Mesenchymal stem cell (in vitro differentiated cells and primary cell): ENCODE measurements around the gene ADCYAP1R1.

Experiments used
- DNase-seq: peaks from one replicate; pipeline ENCODE4 v3.0.0-alpha.2; 2013
- H2AFZ ChIP-seq: one replicate; pipeline ENCODE4 v1.6.1; 2013; ENCODE audit warnings: low read depth, mild to moderate bottlenecking, control low read depth, inconsistent platforms, low read length, moderate library complexity
- H2AK5ac ChIP-seq: 2 replicates; pipeline ENCODE4 v1.6.1; 2013; ENCODE audit warnings: low read length, moderate library complexity, mild to moderate bottlenecking, inconsistent platforms; ENCODE audit not compliant: severe bottlenecking
- H2BK120ac ChIP-seq: one replicate; pipeline ENCODE4 v1.6.1; 2013; ENCODE audit warnings: low read depth, mild to moderate bottlenecking, inconsistent platforms, low read length, moderate library complexity
- H2BK12ac ChIP-seq, 2 experiments: one replicate each; pipeline ENCODE4 v1.6.1; 2013; ENCODE audit warnings: inconsistent platforms in 2 of 2, low read length in 2 of 2, mild to moderate bottlenecking in 2 of 2, moderate library complexity in 2 of 2, control low read depth in 1 of 2
- H2BK15ac ChIP-seq: one replicate; pipeline ENCODE4 v1.6.1; 2013; ENCODE audit warnings: mild to moderate bottlenecking, low read depth, inconsistent platforms; ENCODE audit not compliant: poor library complexity, severe bottlenecking
- H2BK5ac ChIP-seq: 2 replicates; pipeline ENCODE4 v1.6.1; 2013; ENCODE audit warnings: low read depth, mild to moderate bottlenecking, low read length, control low read depth, inconsistent platforms; ENCODE audit not compliant: poor library complexity, severe bottlenecking
- H3K14ac ChIP-seq, 2 experiments: one replicate each; pipeline ENCODE4 v1.6.1; 2013; ENCODE audit warnings: inconsistent platforms in 2 of 2, low read length in 2 of 2, control low read depth in 1 of 2, mild to moderate bottlenecking in 1 of 2, moderate library complexity in 1 of 2
- H3K18ac ChIP-seq, 2 experiments: one replicate each; pipeline ENCODE4 v1.6.1; 2013; ENCODE audit warnings: inconsistent platforms in 2 of 2, low read length in 2 of 2, control low read depth in 1 of 2, low read depth in 1 of 2, mild to moderate bottlenecking in 1 of 2
- H3K23ac ChIP-seq, 2 experiments: one replicate each; pipeline ENCODE4 v1.6.1; 2013; ENCODE audit warnings: inconsistent platforms in 2 of 2, low read length in 2 of 2, mild to moderate bottlenecking in 2 of 2, moderate library complexity in 2 of 2, control low read depth in 1 of 2
- H3K27ac ChIP-seq: 2 replicates; pipeline ENCODE4 v1.5.1; 2013; ENCODE audit warnings: mild to moderate bottlenecking, moderate library complexity, low read length, control low read depth, inconsistent platforms; ENCODE audit not compliant: poor library complexity, severe bottlenecking
- H3K27me3 ChIP-seq, 2 experiments: 2 replicates each; pipeline versions ENCODE4 v1.6.1 to v1.7.0; 2013; ENCODE audit warnings: low read length in 2 of 2, mild to moderate bottlenecking in 2 of 2, moderate library complexity in 2 of 2, control low read depth in 1 of 2, inconsistent platforms in 1 of 2; ENCODE audit not compliant: control insufficient read depth in 1 of 2, insufficient read depth in 1 of 2
- H3K36me3 ChIP-seq, 2 experiments: 2 replicates each; pipeline versions ENCODE4 v1.6.1 to v1.7.0; 2013; ENCODE audit warnings: low read length in 2 of 2, control low read depth in 1 of 2, inconsistent platforms in 1 of 2, low read depth in 1 of 2, mild to moderate bottlenecking in 1 of 2; ENCODE audit not compliant: insufficient read depth in 2 of 2, control insufficient read depth in 1 of 2
- H3K4ac ChIP-seq, 2 experiments: one replicate each; pipeline ENCODE4 v1.6.1; 2013; ENCODE audit warnings: inconsistent platforms in 2 of 2, low read length in 2 of 2, mild to moderate bottlenecking in 2 of 2, moderate library complexity in 2 of 2, control low read depth in 1 of 2, low read depth in 1 of 2
- H3K4me1 ChIP-seq: 2 replicates; pipeline ENCODE4 v1.6.1; 2013; ENCODE audit warnings: low read depth, low read length, control low read depth; ENCODE audit not compliant: control insufficient read depth, insufficient read depth
- H3K4me2 ChIP-seq: 2 replicates; pipeline ENCODE4 v1.6.1; 2013; ENCODE audit warnings: low read length, mild to moderate bottlenecking, inconsistent platforms; ENCODE audit not compliant: poor library complexity, severe bottlenecking
- H3K4me3 ChIP-seq, 2 experiments: 2 replicates each; pipeline versions ENCODE4 v1.5.1 to v1.7.0; 2013; ENCODE audit warnings: low read length in 2 of 2, mild to moderate bottlenecking in 2 of 2, control low read depth in 1 of 2, low read depth in 1 of 2; ENCODE audit not compliant: insufficient read depth in 1 of 2
- H3K79me1 ChIP-seq: replicated peaks from 2 replicates; pipeline ENCODE4 v1.6.1; 2013; ENCODE audit warnings: mild to moderate bottlenecking, control low read depth, low read length, inconsistent platforms; ENCODE audit not compliant: poor library complexity, severe bottlenecking
- H3K9ac ChIP-seq: 2 replicates; pipeline ENCODE4 v1.7.0; 2013; ENCODE audit warnings: mild to moderate bottlenecking, low read length, moderate library complexity
- H3K9me3 ChIP-seq: 2 replicates; pipeline ENCODE4 v1.7.0; 2013; ENCODE audit warnings: mild to moderate bottlenecking, low read length; ENCODE audit not compliant: control insufficient read depth
- H4K8ac ChIP-seq: one replicate; pipeline ENCODE4 v1.6.1; 2013; ENCODE audit warnings: inconsistent platforms, mild to moderate bottlenecking, low read length, moderate library complexity
- H4K91ac ChIP-seq: one replicate; pipeline ENCODE4 v1.6.1; 2013; ENCODE audit warnings: mild to moderate bottlenecking, low read length, inconsistent platforms
- WGBS: methylation state at CpG from one replicate; pipeline ENCODE4 v1.1.7; 2013; ENCODE audit warnings: mixed read lengths; 5-methylcytosine and 5-hydroxymethylcytosine counted together

Gene ADCYAP1R1

GRCh38 chr7:31070991-31071644, 19.0 kb downstream of the ADCYAP1R1 start:
- no peak overlapping the region for H3K9ac ChIP-seq
- no peak overlapping the region for H2BK15ac ChIP-seq
- no peak overlapping the region for H3K4me2 ChIP-seq
- H3K18ac ChIP-seq, result no peak overlapping the region
- WGBS, result 75% methylated on average over 5 of the region's 8 CpGs
- H3K27ac ChIP-seq, result no peak overlapping the region
- H4K8ac ChIP-seq, result no peak overlapping the region
- no peak overlapping the region for H2BK120ac ChIP-seq
- H3K27me3 ChIP-seq, result peaks cover 2 to 44% of the 10 kb centered on the region in 2 experiments
- H3K23ac ChIP-seq, result no peak overlapping the region
- H3K36me3 ChIP-seq, result peaks cover 0 to 3% of the 10 kb centered on the region in 2 experiments
- H2AK5ac ChIP-seq, result no peak overlapping the region
- no peak overlapping the region for H3K14ac ChIP-seq
- DNase-seq, result no peak
- no peaks in the 10 kb centered on the region for H3K79me1 ChIP-seq
- H3K4me1 ChIP-seq, result no peaks in the 10 kb centered on the region
- H2BK12ac ChIP-seq, result no peak overlapping the region
- H4K91ac ChIP-seq, result no peak overlapping the region
- H3K9me3 ChIP-seq, result no peaks in the 10 kb centered on the region
- no peak overlapping the region for H2AFZ ChIP-seq
- no peak overlapping the region for H2BK5ac ChIP-seq
- no peak overlapping the region for H3K4ac ChIP-seq
- no peak overlapping the region for H3K4me3 ChIP-seq

GRCh38 chr7:31071645-31072029, 19.5 kb downstream of the ADCYAP1R1 start:
- Histone ChIP-seq H3K23ac (no peak overlapping the region), H3K14ac (no peak overlapping the region), H3K36me3 (peaks cover 0 to 3% of the 10 kb centered on the region in 2 experiments), H3K79me1 (no peaks in the 10 kb centered on the region), H2AFZ (no peak overlapping the region), H3K4me1 (no peaks in the 10 kb centered on the region), H3K27ac (no peak overlapping the region), H3K4me2 (no peak overlapping the region), H4K91ac (no peak overlapping the region), H3K9ac (no peak overlapping the region), H3K4ac (no peak overlapping the region), H2AK5ac (no peak overlapping the region), H2BK5ac (no peak overlapping the region), H3K4me3 (no peak overlapping the region), H3K27me3 (peaks cover 2 to 44% of the 10 kb centered on the region in 2 experiments), H2BK120ac (no peak overlapping the region), H2BK15ac (no peak overlapping the region), H3K9me3 (no peaks in the 10 kb centered on the region), H4K8ac (no peak overlapping the region), H2BK12ac (no peak overlapping the region), H3K18ac (no peak overlapping the region)
- 52% methylated on average over 3 of the region's 3 CpGs for WGBS
- DNase-seq, result no peak

GRCh38 chr7:31073326-31074119, 21.4 kb downstream of the ADCYAP1R1 start:
- Histone ChIP-seq H3K4me3 (no peak overlapping the region), H3K9ac (no peak overlapping the region), H3K14ac (no peak overlapping the region), H3K27ac (no peak overlapping the region), H3K4ac (no peak overlapping the region), H2AK5ac (no peak overlapping the region), H2BK5ac (no peak overlapping the region), H3K4me2 (no peak overlapping the region), H4K91ac (no peak overlapping the region), H4K8ac (no peak overlapping the region), H3K36me3 (peaks cover 0 to 3% of the 10 kb centered on the region in 2 experiments), H3K79me1 (no peaks in the 10 kb centered on the region), H2BK120ac (no peak overlapping the region), H3K27me3 (peaks cover 2 to 37% of the 10 kb centered on the region in 2 experiments), H2BK15ac (no peak overlapping the region), H2AFZ (no peak overlapping the region), H3K4me1 (no peaks in the 10 kb centered on the region), H3K18ac (no peak overlapping the region), H2BK12ac (no peak overlapping the region), H3K23ac (no peak overlapping the region), H3K9me3 (no peaks in the 10 kb centered on the region)
- no peak for DNase-seq
- WGBS, result 77% methylated on average over 4 of the region's 5 CpGs

- no peak overlapping the region for H3K4me2 ChIP-seq
- H2BK120ac ChIP-seq, result no peak overlapping the region
- H3K4me1 ChIP-seq, result no peaks in the 10 kb centered on the region
- H3K27me3 ChIP-seq, result peaks cover 6 to 32% of the 10 kb centered on the region in 2 experiments
- no peak overlapping the region for H4K8ac ChIP-seq
- no peak overlapping the region for H3K4ac ChIP-seq
- peaks cover 0 to 3% of the 10 kb centered on the region in 2 experiments for H3K36me3 ChIP-seq
- 72% methylated on average over 6 of the region's 6 CpGs for WGBS
- H2AK5ac ChIP-seq, result no peak overlapping the region
- H3K23ac ChIP-seq, result no peak overlapping the region
- no peak overlapping the region for H2BK5ac ChIP-seq
- no peak overlapping the region for H3K4me3 ChIP-seq
- H3K18ac ChIP-seq, result no peak overlapping the region
- no peak overlapping the region for H3K9ac ChIP-seq
- H3K14ac ChIP-seq, result no peak overlapping the region
- H4K91ac ChIP-seq, result no peak overlapping the region
- no peak for DNase-seq
- H3K9me3 ChIP-seq, result no peaks in the 10 kb centered on the region
- H2AFZ ChIP-seq, result no peak overlapping the region
- no peak overlapping the region for H2BK12ac ChIP-seq
- H3K79me1 ChIP-seq, result no peaks in the 10 kb centered on the region
- H3K27ac ChIP-seq, result no peak overlapping the region
- H2BK15ac ChIP-seq, result no peak overlapping the region
These were observed 21.9 kb downstream of the ADCYAP1R1 start for GRCh38 chr7:31074120-31074383.
